Heart right ventricle (tissue), 16 donors: ENCODE measurements around the gene LAPTM4A. TPM values are rescaled to one million over a fixed set of nuclear protein-coding genes. Genes with fewer than 3 reads are reported as not detected.
A peak's percentile ranks its signal among the peaks of the same experiment; 100 is the strongest.

Experiments
- ATAC-seq, 8 donors: fragments of 200-7000 bp; cut with Tn5 transposase; one replicate each; pipeline ENCODE4 v1.9.1; 2020; ENCODE audit warnings: mild to moderate bottlenecking in 8 of 8, moderate library complexity in 8 of 8, moderate number of reproducible peaks in 1 of 8
- DNase-seq, 2 donors: peaks; one replicate each; pipeline ENCODE4 v3.0.0-alpha.2; 2020
- H3K27ac ChIP-seq, 10 donors: fragments of 200-600 bp; sonication (generic) in 2 of 10; one replicate each; pipeline versions ENCODE4 v1.5.0 to v1.8.0; 2020 to 2022; ENCODE audit warnings: mild to moderate bottlenecking in 3 of 10
- H3K27me3 ChIP-seq, 7 donors: fragments of 200-600 bp; one replicate each; pipeline ENCODE4 v1.8.0; 2021 to 2022; ENCODE audit warnings: mild to moderate bottlenecking in 2 of 7
- H3K36me3 ChIP-seq, 9 donors: fragments of 200-600 bp; sonication (generic) in 1 of 9; one replicate each; pipeline versions ENCODE4 v1.5.0 to v1.8.0; 2020 to 2022; ENCODE audit warnings: mild to moderate bottlenecking in 2 of 9
- H3K4me1 ChIP-seq, 9 donors: fragments of 200-600 bp; sonication (generic) in 1 of 9; one replicate each; pipeline versions ENCODE4 v1.5.0 to v1.8.0; 2020 to 2022; ENCODE audit warnings: mild to moderate bottlenecking in 4 of 9
- H3K4me3 ChIP-seq, 10 donors: fragments of 200-600 bp; sonication (generic) in 2 of 10; one replicate each; pipeline versions ENCODE4 v1.5.0 to v1.8.0; 2020 to 2022; ENCODE audit warnings: mild to moderate bottlenecking in 7 of 10, moderate library complexity in 2 of 10
- H3K9me3 ChIP-seq, 11 donors: fragments of 200-600 bp in 10 of 11; sonication (generic) in 2 of 11; one replicate each; pipeline versions ENCODE4 v1.5.0 to v1.8.0; 2013 to 2022; ENCODE audit warnings: mild to moderate bottlenecking in 2 of 11, control low read depth in 1 of 11, moderate library complexity in 1 of 11
- WGBS, 2 donors: extraction: QIAGEN DNeasy Blood & Tissue Kit; methylation state at CpG; one replicate each; pipeline ENCODE4 v1.1.7; 2013; ENCODE audit warnings: inconsistent platforms in 1 of 2; 5-methylcytosine and 5-hydroxymethylcytosine counted together
- intact Hi-C, 10 donors: fragments of 100-400 bp; cut with DNase I; formaldehyde crosslinking; loops; one replicate each; pipeline versions ENCODE4 v1.11.1 to v1.14.2; 2022
- polyA plus RNA-seq, 2 donors: library from polyadenylated mRNA; stranded (reverse); fragments of 200-250 nt; gene quantifications; one replicate each; pipeline ENCODE4 v1.2.3, GENCODE V29; 2013
- total RNA-seq, 10 donors: library from RNA; stranded (reverse); fragmentation: NEBNext Ultra II Directional in 3 of 10; extraction: Animal tissue kit (Norgen Biotek cat#: 25700) in 3 of 10; gene quantifications; one replicate each; pipeline versions ENCODE4 v1.2.1 to v1.2.4, GENCODE V29; 2021 to 2023
- TF ChIP-seq, protein P1 (sequence below), 9 donors: fragments of 200-600 bp; sonication (generic) in 2 of 9; IDR thresholded peaks; one replicate each; pipeline versions ENCODE4 v1.5.0 to v1.8.0; 2021 to 2022; ENCODE audit warnings: antibody characterized with exemption in 9 of 9, mild to moderate bottlenecking in 5 of 9, moderate library complexity in 1 of 9
- donor health status: Arrhythmogenic right ventricular cardiomyopathy.
- donor health status: ischemic (EF 13 %, LVEDD 7.1; RV severe dilation, severe dysfunction).
- donor health status: healthy with polysubstance abuse.
- donor health status: DM: no; HTN: yes; CAD: no.
- donor health status: DM: no; HTN: no; CAD: no.
- donor health status: ischemic (EF 25% LVEDD 6.9; RV normal size, moderate dysfunction).
- donor health status: ischemic (EF 25% LVEDD 5.7; RV mildly dilated, moderate dysfunction).
- donor health status: healthy.
- donor health status: DM: yes; HTN: yes; CAD: no.
- donor health status: Ischemic cardiomyopathy.
- donor health status: ischemic (EF 35%, LVEDD 5.7; RV mildly dilated, moderate dysfunction).
- donor health status: nonischemic (EF 11% LVEDD 7.7; RV severe dilation, severe dysfunction).
- donor health status: DM: yes; HTN: yes; CAD: no.
- donor health status: PGD.
- donor health status: ischemic (EF 29% LVEDD 5.4; RV normal size, mild dysfunction).
- donor health status: nonischemic (EF 23%, LVEDD 6.1; RV moderate dilation, normal function).

Gene LAPTM4A
- total and polyA plus RNA-seq, 12 donors = 83.3 to 325 (median 183) TPM

DNA sequence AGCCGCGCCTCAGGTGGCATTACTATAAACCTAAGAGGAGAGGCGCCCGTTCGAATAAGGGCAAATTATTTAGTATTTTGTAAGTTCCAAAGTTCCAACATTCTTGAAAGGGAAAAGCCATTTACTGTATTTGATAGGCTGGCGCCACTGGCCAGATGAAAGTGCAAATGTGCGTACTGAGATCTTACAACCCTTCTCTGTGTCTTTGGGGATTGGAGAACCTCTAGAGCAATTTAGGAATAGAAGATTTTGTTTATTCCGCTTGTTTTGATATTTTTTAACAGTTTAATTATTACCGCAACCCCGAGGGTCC lies 61.1 kb downstream of the LAPTM4A start:
- H3K4me3 ChIP-seq = peak overlapping the region; percentile 58 to 89 (median 78)
- peak overlapping the region in 8 of 10 donors; percentile 31 to 82 (median 62) for H3K27ac ChIP-seq
- TF ChIP-seq, protein P1, sequence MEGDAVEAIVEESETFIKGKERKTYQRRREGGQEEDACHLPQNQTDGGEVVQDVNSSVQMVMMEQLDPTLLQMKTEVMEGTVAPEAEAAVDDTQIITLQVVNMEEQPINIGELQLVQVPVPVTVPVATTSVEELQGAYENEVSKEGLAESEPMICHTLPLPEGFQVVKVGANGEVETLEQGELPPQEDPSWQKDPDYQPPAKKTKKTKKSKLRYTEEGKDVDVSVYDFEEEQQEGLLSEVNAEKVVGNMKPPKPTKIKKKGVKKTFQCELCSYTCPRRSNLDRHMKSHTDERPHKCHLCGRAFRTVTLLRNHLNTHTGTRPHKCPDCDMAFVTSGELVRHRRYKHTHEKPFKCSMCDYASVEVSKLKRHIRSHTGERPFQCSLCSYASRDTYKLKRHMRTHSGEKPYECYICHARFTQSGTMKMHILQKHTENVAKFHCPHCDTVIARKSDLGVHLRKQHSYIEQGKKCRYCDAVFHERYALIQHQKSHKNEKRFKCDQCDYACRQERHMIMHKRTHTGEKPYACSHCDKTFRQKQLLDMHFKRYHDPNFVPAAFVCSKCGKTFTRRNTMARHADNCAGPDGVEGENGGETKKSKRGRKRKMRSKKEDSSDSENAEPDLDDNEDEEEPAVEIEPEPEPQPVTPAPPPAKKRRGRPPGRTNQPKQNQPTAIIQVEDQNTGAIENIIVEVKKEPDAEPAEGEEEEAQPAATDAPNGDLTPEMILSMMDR (IDR thresholded peaks at IDR 0.05) = no peak
- intact Hi-C loops = loop anchor here in 1 of 10 donors (5.0 kb wide), 1 partner anchor 342 kb away; no protein-coding TSS in a partner anchor
- ATAC-seq (no peak), DNase-seq (no peak)
- no peaks in the 10 kb centered on the region for H3K36me3 ChIP-seq
- H3K4me1 ChIP-seq = peaks cover 0 to 26% (median 17%) of the 10 kb centered on the region in 9 donors
- H3K27me3 ChIP-seq = peaks cover 0 to 29% (median 0%) of the 10 kb centered on the region in 7 donors
- no peaks in the 10 kb centered on the region for H3K9me3 ChIP-seq
- 14 to 15% methylated on average over 9 to 10 of the region's 10 CpGs for WGBS, 2 donors

DNA sequence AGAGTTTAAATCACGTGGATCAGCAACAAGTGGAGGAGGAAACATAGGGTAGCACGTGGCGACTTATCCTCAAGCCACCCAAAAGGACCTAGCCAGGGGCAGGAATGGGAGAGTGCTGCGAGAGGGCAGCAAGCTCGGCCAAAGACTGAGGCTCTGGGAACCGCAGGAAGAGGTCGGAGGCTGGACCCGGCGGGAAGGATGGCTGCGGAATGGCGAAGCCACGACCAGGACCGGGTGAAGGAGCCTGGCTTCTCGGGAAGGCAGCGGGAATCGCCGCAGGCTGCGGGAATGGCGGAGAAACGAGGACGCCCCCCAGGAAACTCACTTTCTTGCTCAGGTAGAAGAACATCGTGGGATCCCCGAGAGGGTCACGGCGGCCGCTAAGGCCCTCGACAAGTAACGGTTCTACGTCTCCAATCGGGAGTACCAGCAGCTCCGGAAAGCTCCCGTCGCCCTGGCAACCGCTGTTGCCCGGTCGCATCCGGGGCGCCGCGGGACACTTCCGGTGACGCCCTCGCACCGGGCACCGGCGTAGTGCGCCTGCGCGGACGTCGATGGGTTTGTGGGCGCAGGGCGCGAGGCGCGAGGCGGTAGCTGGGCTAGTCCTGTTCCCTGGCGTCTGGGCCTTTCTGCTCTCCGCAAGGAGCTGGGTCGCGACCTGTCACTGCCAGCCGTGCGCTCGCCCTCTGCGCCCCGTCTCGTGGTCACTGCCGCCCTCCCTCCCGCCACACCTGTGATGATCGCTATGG lies 61.6 kb downstream of the LAPTM4A start, which contains the start of gene WDR35:
TSS of gene WDR35 (minus strand) at position 439 of the 749 bp plus-strand sequence. CDS start at position 349, 90 bp downstream.
- DNase-seq (peak; percentile 83 to 93), ATAC-seq (peak; percentile 96 to 100 (median 99))
- WGBS, 2 donors = 0 to 1% methylated on average over 69 to 70 of the region's 70 CpGs
- TF ChIP-seq, protein P1 (IDR thresholded peaks at IDR 0.05) = no peak
- Histone ChIP-seq H3K9me3 (no peaks in the 10 kb centered on the region), H3K27me3 (peaks cover 0 to 29% (median 0%) of the 10 kb centered on the region in 7 donors), H3K36me3 (no peaks in the 10 kb centered on the region), H3K27ac (peak within 1 kb of the TSS in 8 of 10 donors; percentile 31 to 82 (median 62)), H3K4me3 (peak within 1 kb of the TSS; percentile 58 to 89 (median 78)), H3K4me1 (peaks cover 0 to 26% (median 17%) of the 10 kb centered on the region in 9 donors)
- intact Hi-C loops = loop anchor here in 1 of 10 donors (5.0 kb wide), 1 partner anchor 342 kb away; no protein-coding TSS in a partner anchor

DNA sequence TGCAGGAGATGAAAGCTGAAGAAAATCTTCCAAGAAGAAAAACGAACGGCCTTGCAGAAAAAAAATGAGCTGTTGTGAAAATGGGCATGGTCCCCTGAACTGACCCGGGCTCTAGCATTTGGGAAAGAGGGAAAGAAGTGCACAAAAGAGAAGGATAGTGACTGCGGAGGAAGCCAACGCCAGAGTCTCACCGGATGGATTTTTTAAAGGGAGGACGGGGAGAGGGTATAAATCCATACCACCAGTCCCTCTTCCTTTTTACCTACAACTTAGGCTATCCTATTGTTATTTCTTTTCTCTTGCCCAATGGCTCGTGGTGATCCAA lies 62.1 kb downstream of the LAPTM4A start:
- WGBS, 2 donors = 4 to 5% methylated on average over 8 of the region's 8 CpGs
- Histone ChIP-seq H3K27me3 (peaks cover 0 to 29% (median 0%) of the 10 kb centered on the region in 7 donors), H3K4me1 (peaks cover 0 to 26% (median 17%) of the 10 kb centered on the region in 9 donors), H3K4me3 (peak overlapping the region; percentile 58 to 89 (median 78)), H3K27ac (peak overlapping the region in 7 of 10 donors; percentile 46 to 82 (median 62)), H3K36me3 (no peaks in the 10 kb centered on the region), H3K9me3 (no peaks in the 10 kb centered on the region)
- intact Hi-C loops = no loop called here
- no peak for ATAC-seq
- no peak for DNase-seq
- TF ChIP-seq, protein P1 (IDR thresholded peaks at IDR 0.05) = no peak

DNA sequence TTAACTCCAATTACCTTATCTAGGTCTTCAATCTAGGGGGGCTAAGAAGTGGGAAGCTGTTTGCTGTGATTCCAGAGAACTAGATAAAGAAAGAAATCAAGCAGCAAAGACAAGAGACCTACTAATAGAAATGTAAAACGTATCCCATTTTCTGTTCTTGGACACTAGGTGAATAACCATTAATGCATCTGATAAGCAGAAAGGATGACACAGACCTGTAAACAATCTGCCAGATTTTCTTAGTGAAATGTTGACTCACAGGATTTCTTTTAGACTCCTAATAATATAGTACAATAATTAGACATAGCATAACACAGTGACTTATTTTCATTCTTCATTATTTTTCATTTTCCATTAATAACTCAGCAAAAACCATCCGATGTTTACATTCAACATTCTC lies 62.8 kb downstream of the LAPTM4A start:
- DNase-seq (no peak), ATAC-seq (no peak)
- intact Hi-C loops = no loop called here
- H3K27me3 ChIP-seq = peaks cover 0 to 29% (median 0%) of the 10 kb centered on the region in 7 donors
- TF ChIP-seq, protein P1 (IDR thresholded peaks at IDR 0.05) = no peak
- H3K9me3 ChIP-seq = no peaks in the 10 kb centered on the region
- H3K4me1 ChIP-seq = peaks cover 0 to 26% (median 17%) of the 10 kb centered on the region in 9 donors
- H3K4me3 ChIP-seq = peak overlapping the region in 3 of 10 donors; percentile 73 to 89 (median 88)
- no peak overlapping the region for H3K27ac ChIP-seq
- 73 to 74% methylated on average over 2 of the region's 2 CpGs for WGBS, 2 donors
- no peaks in the 10 kb centered on the region for H3K36me3 ChIP-seq
